Tibial nerve (tissue), 3 donors: ENCODE data around the gene CROCC2.

Source experiments
- CTCF ChIP-seq, 5 experiments: fragments of 200-600 bp in 3 of 5; fragments of 450-650 bp in 2 of 5; sonication (generic) in 3 of 5; IDR thresholded peaks; one replicate each; pipeline ENCODE4 v1.5.1; 2016 to 2019; ENCODE audit warnings: antibody characterized with exemption in 5 of 5, mild to moderate bottlenecking in 3 of 5, moderate library complexity in 2 of 5
- POLR2A ChIP-seq, 2 donors: fragments of 450-650 bp; IDR thresholded peaks; one replicate each; pipeline ENCODE4 v1.6.1; 2017; ENCODE audit warnings: antibody characterized with exemption in 2 of 2, mild to moderate bottlenecking in 2 of 2, moderate library complexity in 2 of 2

- TF ChIP-seq POLR2A (IDR thresholded peaks at IDR 0.05) = no peak
- no peak for TF ChIP-seq CTCF (IDR thresholded peaks at IDR 0.05)
Measured at GRCh38 chr2:240864475-240864874, 41.7 kb upstream of the CROCC2 start.
